HEK293 (cell line): Measurements from ENCODE around the gene GBA2.

Experiments used
- BCL6B ChIP-seq: fragments of 450-650 bp; formaldehyde crosslinking; IDR thresholded peaks from 2 replicates; pipeline ENCODE4 v1.5.1; 2017; ENCODE audit warnings: missing biosample characterization, missing genetic modification characterization
- GLI4 ChIP-seq: fragments of 450-650 bp; formaldehyde crosslinking; IDR thresholded peaks from 2 replicates; pipeline ENCODE4 v1.5.1; 2016; ENCODE audit warnings: missing biosample characterization, missing genetic modification characterization
- KLF16 ChIP-seq: fragments of 450-650 bp; formaldehyde crosslinking; IDR thresholded peaks from 2 replicates; pipeline ENCODE4 v1.5.1; 2017; ENCODE audit warnings: missing biosample characterization, missing genetic modification characterization
- KLF17 ChIP-seq: fragments of 450-650 bp; formaldehyde crosslinking; IDR thresholded peaks from 2 replicates; pipeline ENCODE4 v1.5.1; 2016; ENCODE audit warnings: missing biosample characterization, missing genetic modification characterization
- MEIS1 ChIP-seq: sonication (generic); formaldehyde crosslinking; IDR thresholded peaks from 2 replicates; pipeline ENCODE4 v1.8.1; 2022; ENCODE audit warnings: missing genetic modification reagents, mild to moderate bottlenecking, borderline replicate concordance
- SP2 ChIP-seq: fragments of 450-650 bp; formaldehyde crosslinking; IDR thresholded peaks from 2 replicates; pipeline ENCODE4 v1.5.1; 2016; ENCODE audit warnings: missing biosample characterization, missing genetic modification characterization
- ZBTB21 ChIP-seq: fragments of 450-650 bp; formaldehyde crosslinking; IDR thresholded peaks from 2 replicates; pipeline ENCODE4 v1.5.1; 2017; ENCODE audit warnings: missing biosample characterization, missing genetic modification characterization
- ZFHX2 ChIP-seq: fragments of 450-650 bp; formaldehyde crosslinking; conservative IDR thresholded peaks from 2 replicates; pipeline ENCODE4 v1.5.1; 2016; ENCODE audit warnings: missing biosample characterization, missing genetic modification characterization
- ZFP3 ChIP-seq: fragments of 450-650 bp; formaldehyde crosslinking; IDR thresholded peaks from 2 replicates; pipeline ENCODE4 v1.5.1; 2016; ENCODE audit warnings: low read depth, missing biosample characterization, missing genetic modification characterization
- ZNF140 ChIP-seq: fragments of 450-650 bp; formaldehyde crosslinking; IDR thresholded peaks from 2 replicates; pipeline ENCODE4 v1.5.1; 2016; ENCODE audit warnings: missing biosample characterization, missing genetic modification characterization
- ZNF174 ChIP-seq: fragments of 450-650 bp; formaldehyde crosslinking; IDR thresholded peaks from 2 replicates; pipeline ENCODE4 v1.5.0; 2017; ENCODE audit warnings: missing biosample characterization, mild to moderate bottlenecking, missing genetic modification characterization
- ZNF394 ChIP-seq: fragments of 450-650 bp; formaldehyde crosslinking; IDR thresholded peaks from 2 replicates; pipeline ENCODE4 v1.5.1; 2016; ENCODE audit warnings: missing biosample characterization, missing genetic modification characterization, mild to moderate bottlenecking, moderate library complexity, borderline replicate concordance
- ZNF513 ChIP-seq: fragments of 450-650 bp; IDR thresholded peaks from 2 replicates; pipeline ENCODE4 v1.5.1; 2018; ENCODE audit warnings: missing biosample characterization, missing genetic modification characterization
- ZNF518A ChIP-seq: fragments of 450-650 bp; formaldehyde crosslinking; conservative IDR thresholded peaks from 2 replicates; pipeline ENCODE4 v1.5.1; 2016; ENCODE audit warnings: low read depth, missing biosample characterization, missing genetic modification characterization
- ZNF521 ChIP-seq: fragments of 450-650 bp; formaldehyde crosslinking; IDR thresholded peaks from 2 replicates; pipeline ENCODE4 v1.5.1; 2017; ENCODE audit warnings: missing biosample characterization, mild to moderate bottlenecking, missing genetic modification characterization
- ZNF529 ChIP-seq: fragments of 450-650 bp; formaldehyde crosslinking; IDR thresholded peaks from 2 replicates; pipeline ENCODE4 v1.5.1; 2017; ENCODE audit warnings: missing genetic modification characterization, missing biosample characterization; ENCODE audit not compliant: insufficient replicate concordance
- ZNF544 ChIP-seq: fragments of 450-650 bp; formaldehyde crosslinking; IDR thresholded peaks from 2 replicates; pipeline ENCODE4 v1.5.0; 2017; ENCODE audit warnings: missing biosample characterization, missing genetic modification characterization
- ZNF558 ChIP-seq: fragments of 450-650 bp; formaldehyde crosslinking; IDR thresholded peaks from 2 replicates; pipeline ENCODE4 v1.5.1; 2016; ENCODE audit warnings: missing biosample characterization, missing genetic modification characterization
- ZNF561 ChIP-seq: fragments of 450-650 bp; IDR thresholded peaks from 2 replicates; pipeline ENCODE4 v1.5.1; 2018; ENCODE audit warnings: missing biosample characterization, missing genetic modification characterization, borderline replicate concordance
- ZNF596 ChIP-seq: fragments of 450-650 bp; IDR thresholded peaks from 2 replicates; pipeline ENCODE4 v1.5.0; 2018; ENCODE audit warnings: missing biosample characterization, mild to moderate bottlenecking, missing genetic modification characterization, moderate library complexity
- ZNF664 ChIP-seq: fragments of 450-650 bp; formaldehyde crosslinking; IDR thresholded peaks from 2 replicates; pipeline ENCODE4 v1.5.1; 2016; ENCODE audit warnings: missing biosample characterization, missing genetic modification characterization
- ZNF670 ChIP-seq: fragments of 450-650 bp; formaldehyde crosslinking; IDR thresholded peaks from 2 replicates; pipeline ENCODE4 v1.5.1; 2016; ENCODE audit warnings: missing biosample characterization, missing genetic modification characterization, low read depth
- ZNF747 ChIP-seq: fragments of 450-650 bp; formaldehyde crosslinking; IDR thresholded peaks from 2 replicates; pipeline ENCODE4 v1.5.1; 2016; ENCODE audit warnings: missing biosample characterization, missing genetic modification characterization
- ZNF777 ChIP-seq: fragments of 450-650 bp; formaldehyde crosslinking; IDR thresholded peaks from 2 replicates; pipeline ENCODE4 v1.5.1; 2017; ENCODE audit warnings: missing biosample characterization, missing genetic modification characterization, borderline replicate concordance
- ZXDB ChIP-seq: fragments of 450-650 bp; formaldehyde crosslinking; IDR thresholded peaks from 2 replicates; pipeline ENCODE4 v1.5.1; 2016; ENCODE audit warnings: missing biosample characterization, missing genetic modification characterization
- TF ChIP-seq, protein P1 (sequence below): fragments of 450-650 bp; formaldehyde crosslinking; IDR thresholded peaks from 2 replicates; pipeline ENCODE4 v1.5.1; 2016; ENCODE audit warnings: missing biosample characterization, missing genetic modification characterization
- TF ChIP-seq, protein P2 (sequence below): fragments of 450-650 bp; formaldehyde crosslinking; IDR thresholded peaks from 2 replicates; pipeline ENCODE4 v1.5.1; 2016; ENCODE audit warnings: missing biosample characterization, missing genetic modification characterization

Gene GBA2

GRCh38 chr9:35732185-35732799 lies 16.7 kb downstream of the GBA2 start, which contains the start of the genes CREB3 and TLN1 (continued):
- TF ChIP-seq ZNF518A (tag by site-specific recombination) (peak; percentile 60), ZNF747 (tag by site-specific recombination) (no peak), SP2 (tag by site-specific recombination) (peak; percentile 82), ZNF596 (tag by site-specific recombination) (no peak), ZNF664 (tag by site-specific recombination) (no peak), ZNF394 (tag by site-specific recombination) (no peak), ZFHX2 (tag by site-specific recombination) (no peak), ZNF174 (tag by site-specific recombination) (no peak), ZNF777 (tag by site-specific recombination) (no peak), BCL6B (no peak), MEIS1 (CRISPR knock-in tag) (no peak), ZNF544 (tag by site-specific recombination) (no peak), KLF16 (tag by site-specific recombination) (peak; percentile 34; the same call in 1 of the 2 replicates), ZBTB21 (no peak), ZNF140 (tag by site-specific recombination) (no peak), GLI4 (tag by site-specific recombination) (no peak), KLF17 (tag by site-specific recombination) (no peak), ZFP3 (tag by site-specific recombination) (no peak), ZNF513 (no peak), ZXDB (tag by site-specific recombination) (peak; percentile 80), ZNF529 (tag by site-specific recombination) (no peak), ZNF561 (tag by site-specific recombination) (0 out of 2 replicates have a peak, but pooled peaks have one; percentile 80), ZNF521 (tag by site-specific recombination) (no peak), ZNF670 (tag by site-specific recombination) (no peak), ZNF558 (tag by site-specific recombination) (no peak)
- TF ChIP-seq, protein P1, sequence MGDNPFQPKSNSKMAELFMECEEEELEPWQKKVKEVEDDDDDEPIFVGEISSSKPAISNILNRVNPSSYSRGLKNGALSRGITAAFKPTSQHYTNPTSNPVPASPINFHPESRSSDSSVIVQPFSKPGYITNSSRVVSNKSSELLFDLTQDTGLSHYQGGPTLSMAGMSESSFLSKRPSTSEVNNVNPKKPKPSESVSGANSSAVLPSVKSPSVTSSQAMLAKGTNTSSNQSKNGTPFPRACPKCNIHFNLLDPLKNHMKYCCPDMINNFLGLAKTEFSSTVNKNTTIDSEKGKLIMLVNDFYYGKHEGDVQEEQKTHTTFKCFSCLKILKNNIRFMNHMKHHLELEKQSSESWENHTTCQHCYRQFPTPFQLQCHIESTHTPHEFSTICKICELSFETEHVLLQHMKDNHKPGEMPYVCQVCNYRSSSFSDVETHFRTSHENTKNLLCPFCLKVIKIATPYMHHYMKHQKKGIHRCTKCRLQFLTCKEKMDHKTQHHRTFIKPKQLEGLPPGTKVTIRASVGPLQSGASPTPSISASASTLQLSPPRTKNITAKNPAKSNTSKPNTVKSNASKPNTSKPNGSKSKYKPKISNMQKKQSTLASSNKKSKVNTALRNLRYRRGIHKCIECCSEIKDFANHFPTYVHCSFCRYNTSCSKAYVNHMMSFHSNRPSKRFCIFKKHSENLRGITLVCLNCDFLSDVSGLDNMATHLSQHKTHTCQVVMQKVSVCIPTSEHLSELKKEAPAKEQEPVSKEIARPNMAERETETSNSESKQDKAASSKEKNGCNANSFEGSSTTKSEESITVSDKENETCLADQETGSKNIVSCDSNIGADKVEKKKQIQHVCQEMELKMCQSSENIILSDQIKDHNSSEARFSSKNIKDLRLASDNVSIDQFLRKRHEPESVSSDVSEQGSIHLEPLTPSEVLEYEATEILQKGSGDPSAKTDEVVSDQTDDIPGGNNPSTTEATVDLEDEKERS (tag by site-specific recombination) = no peak
- TF ChIP-seq, protein P2, sequence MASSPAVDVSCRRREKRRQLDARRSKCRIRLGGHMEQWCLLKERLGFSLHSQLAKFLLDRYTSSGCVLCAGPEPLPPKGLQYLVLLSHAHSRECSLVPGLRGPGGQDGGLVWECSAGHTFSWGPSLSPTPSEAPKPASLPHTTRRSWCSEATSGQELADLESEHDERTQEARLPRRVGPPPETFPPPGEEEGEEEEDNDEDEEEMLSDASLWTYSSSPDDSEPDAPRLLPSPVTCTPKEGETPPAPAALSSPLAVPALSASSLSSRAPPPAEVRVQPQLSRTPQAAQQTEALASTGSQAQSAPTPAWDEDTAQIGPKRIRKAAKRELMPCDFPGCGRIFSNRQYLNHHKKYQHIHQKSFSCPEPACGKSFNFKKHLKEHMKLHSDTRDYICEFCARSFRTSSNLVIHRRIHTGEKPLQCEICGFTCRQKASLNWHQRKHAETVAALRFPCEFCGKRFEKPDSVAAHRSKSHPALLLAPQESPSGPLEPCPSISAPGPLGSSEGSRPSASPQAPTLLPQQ = no peak; the same call in 1 of the 2 replicates
